Measurements from ENCODE around the gene MPST.

Gene MPST

DNA sequence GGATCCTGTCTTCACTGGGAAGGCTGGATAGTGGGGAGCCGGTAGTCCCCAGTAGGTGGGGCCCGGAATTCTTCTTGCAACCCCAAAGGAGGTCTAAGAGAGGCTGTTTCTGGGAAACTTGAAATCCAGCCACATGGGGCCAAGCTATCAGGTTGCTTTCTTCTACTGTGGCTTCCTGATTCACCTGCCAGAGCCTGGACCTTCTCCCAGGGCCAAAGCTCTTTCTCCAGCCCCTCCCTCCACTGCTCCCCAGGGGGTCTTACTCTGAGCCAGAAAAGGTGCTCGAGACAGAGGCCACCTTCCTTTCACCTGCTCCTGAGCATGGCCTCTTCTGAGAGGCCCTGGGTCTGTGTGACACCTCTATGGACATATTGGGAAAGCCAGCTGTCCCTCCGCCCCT is 9.4 kb upstream of the MPST start:
- Histone ChIP-seq H3K27ac (no peak overlapping the region), H3K9ac (ENCODE audit: insufficient read length) (no peak overlapping the region), H3K9me3 (ENCODE audit: low read depth, low read length) (no peaks in the 10 kb centered on the region), H3K4me3 (no peak overlapping the region), H3K36me3 (ENCODE audit: insufficient read depth, low read length) (no peaks in the 10 kb centered on the region)
- TF ChIP-seq POLR2AphosphoS5 (IDR thresholded peaks at IDR 0.05; ENCODE audit: borderline replicate concordance, low read depth, low read length) (no peak), FOXP2 (optimal IDR thresholded peaks at IDR 0.05; ENCODE audit: control extremely low read depth, extremely low read length, insufficient read depth) (no peak), EZH2 (IDR thresholded peaks at IDR 0.05) (no peak)
- DNase-seq (ENCODE audit: low read depth, low spot score): no peak

- TF ChIP-seq FOXP2 (optimal IDR thresholded peaks at IDR 0.05; ENCODE audit: control extremely low read depth, extremely low read length, insufficient read depth) (no peak), POLR2AphosphoS5 (IDR thresholded peaks at IDR 0.05; ENCODE audit: borderline replicate concordance, low read depth, low read length) (no peak), EZH2 (IDR thresholded peaks at IDR 0.05) (no peak)
- Histone ChIP-seq H3K27ac (no peak overlapping the region), H3K4me3 (no peak overlapping the region), H3K9me3 (ENCODE audit: low read depth, low read length) (no peaks in the 10 kb centered on the region), H3K36me3 (ENCODE audit: insufficient read depth, low read length) (no peaks in the 10 kb centered on the region), H3K9ac (ENCODE audit: insufficient read length) (no peak overlapping the region)
- DNase-seq (ENCODE audit: low read depth, low spot score): no peak
These were observed 8.6 kb upstream of the MPST start for GRCh38 chr22:37010976-37011375.

DNA sequence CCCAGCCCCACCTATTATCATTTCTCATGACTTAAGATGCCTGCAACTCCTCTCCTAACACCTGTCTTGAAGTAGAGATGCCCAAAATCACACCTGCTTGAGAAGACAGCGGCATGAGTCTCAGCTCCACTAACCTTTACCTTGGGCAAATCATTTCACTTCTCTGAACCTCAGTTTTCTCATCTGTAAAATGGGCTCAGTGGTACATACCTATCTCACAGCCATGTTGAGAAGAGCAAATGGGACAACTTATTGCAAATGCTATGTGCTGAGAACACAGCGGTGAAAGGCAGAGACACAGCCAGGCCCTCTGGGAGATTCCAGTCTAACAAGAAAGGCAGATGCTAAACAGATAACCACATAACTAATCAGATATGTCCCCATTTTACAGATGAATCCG is 8.1 kb upstream of the MPST start:
- H3K9me3 ChIP-seq (ENCODE audit: low read depth, low read length): no peaks in the 10 kb centered on the region
- no peak overlapping the region for H3K9ac ChIP-seq (ENCODE audit: insufficient read length)
- TF ChIP-seq POLR2AphosphoS5 (IDR thresholded peaks at IDR 0.05; ENCODE audit: borderline replicate concordance, low read depth, low read length): no peak
- no peak for TF ChIP-seq EZH2 (IDR thresholded peaks at IDR 0.05)
- DNase-seq (ENCODE audit: low read depth, low spot score): no peak
- H3K27ac ChIP-seq: no peak overlapping the region
- H3K36me3 ChIP-seq (ENCODE audit: insufficient read depth, low read length): no peaks in the 10 kb centered on the region
- no peak overlapping the region for H3K4me3 ChIP-seq

GRCh38 chr22:37012262-37012904 is 7.2 kb upstream of the MPST start:
- DNase-seq (ENCODE audit: low read depth, low spot score): no peak
- no peaks in the 10 kb centered on the region for H3K36me3 ChIP-seq (ENCODE audit: insufficient read depth, low read length)
- no peak overlapping the region for H3K9ac ChIP-seq (ENCODE audit: insufficient read length)
- H3K9me3 ChIP-seq (ENCODE audit: low read depth, low read length): no peaks in the 10 kb centered on the region
- TF ChIP-seq EZH2 (IDR thresholded peaks at IDR 0.05) (no peak), POLR2AphosphoS5 (IDR thresholded peaks at IDR 0.05; ENCODE audit: borderline replicate concordance, low read depth, low read length) (no peak), FOXP2 (optimal IDR thresholded peaks at IDR 0.05; ENCODE audit: control extremely low read depth, extremely low read length, insufficient read depth) (no peak)
- no peak overlapping the region for H3K4me3 ChIP-seq
- H3K27ac ChIP-seq: no peak overlapping the region

GRCh38 chr22:37012956-37013355 is 6.6 kb upstream of the MPST start:
- H3K36me3 ChIP-seq (ENCODE audit: insufficient read depth, low read length): no peaks in the 10 kb centered on the region
- no peak overlapping the region for H3K4me3 ChIP-seq
- H3K9ac ChIP-seq (ENCODE audit: insufficient read length): no peak overlapping the region
- no peak overlapping the region for H3K27ac ChIP-seq
- no peak for TF ChIP-seq EZH2 (IDR thresholded peaks at IDR 0.05)
- no peak for TF ChIP-seq FOXP2 (optimal IDR thresholded peaks at IDR 0.05; ENCODE audit: control extremely low read depth, extremely low read length, insufficient read depth)
- TF ChIP-seq POLR2AphosphoS5 (IDR thresholded peaks at IDR 0.05; ENCODE audit: borderline replicate concordance, low read depth, low read length): no peak
- no peak for DNase-seq (ENCODE audit: low read depth, low spot score)
- H3K9me3 ChIP-seq (ENCODE audit: low read depth, low read length): no peaks in the 10 kb centered on the region

DNA sequence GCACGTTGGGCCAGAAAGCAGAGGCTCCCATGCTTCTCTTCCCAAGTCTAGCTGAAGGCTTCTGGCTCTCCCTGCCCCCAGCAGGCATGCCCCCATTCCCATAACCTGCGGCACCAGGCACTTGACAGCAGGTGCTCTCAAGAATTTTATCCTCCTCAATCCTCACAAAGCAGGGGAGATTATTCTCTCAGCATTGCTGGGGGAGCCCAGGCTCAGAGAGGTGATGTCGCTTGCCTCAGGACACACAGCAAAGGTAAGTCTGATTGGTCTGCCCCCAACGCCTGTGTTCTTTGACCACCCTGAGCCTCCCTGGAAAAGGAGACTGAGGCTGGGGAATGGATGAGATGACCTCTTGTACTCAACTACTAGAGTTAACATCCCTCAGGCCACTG is 5.1 kb upstream of the MPST start:
- Histone ChIP-seq H3K4me3 (no peak overlapping the region), H3K27ac (no peak overlapping the region), H3K36me3 (ENCODE audit: insufficient read depth, low read length) (no peaks in the 10 kb centered on the region), H3K9me3 (ENCODE audit: low read depth, low read length) (no peaks in the 10 kb centered on the region), H3K9ac (ENCODE audit: insufficient read length) (no peak overlapping the region)
- TF ChIP-seq EZH2 (IDR thresholded peaks at IDR 0.05) (no peak), FOXP2 (optimal IDR thresholded peaks at IDR 0.05; ENCODE audit: control extremely low read depth, extremely low read length, insufficient read depth) (no peak), POLR2AphosphoS5 (IDR thresholded peaks at IDR 0.05; ENCODE audit: borderline replicate concordance, low read depth, low read length) (no peak)
- no peak for DNase-seq (ENCODE audit: low read depth, low spot score)

DNA sequence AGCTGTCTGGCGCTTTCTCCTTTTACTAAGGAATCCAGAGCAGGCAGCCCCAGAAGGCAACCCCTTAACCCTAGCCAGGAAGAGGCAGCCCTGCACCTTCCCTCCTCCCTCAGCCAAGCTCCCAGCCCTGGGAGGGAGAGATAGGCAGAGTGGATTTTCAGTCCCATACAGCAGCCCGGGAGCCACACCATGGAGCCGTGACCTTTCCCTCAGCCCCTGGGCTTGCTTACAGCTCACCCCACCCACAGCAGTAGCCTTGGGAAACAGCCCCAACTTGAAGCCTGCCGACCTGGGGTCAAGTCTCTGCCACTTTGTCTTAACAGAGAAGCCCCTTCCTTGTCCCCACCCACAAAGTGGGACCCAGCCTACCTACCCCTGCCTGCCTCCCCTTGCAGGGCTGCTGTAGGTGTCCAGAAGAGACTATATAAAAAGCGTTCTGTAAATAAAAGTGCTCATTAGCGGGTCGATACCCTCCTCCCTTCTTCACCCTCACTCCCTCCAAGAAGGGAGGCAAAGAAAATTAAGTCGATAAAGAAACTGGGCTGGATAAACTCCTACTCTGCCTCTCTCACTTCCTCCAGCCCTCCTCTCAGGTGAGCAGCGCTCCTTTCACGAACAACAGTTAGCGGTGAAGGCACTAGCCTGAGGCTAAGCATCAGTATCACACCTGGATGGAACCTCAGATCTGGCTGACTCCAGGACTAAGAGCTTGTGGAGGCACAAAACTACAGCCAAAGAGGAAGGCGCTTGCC is 4.5 kb upstream of the MPST start:
- DNase-seq (ENCODE audit: low read depth, low spot score): no peak
- no peak overlapping the region for H3K4me3 ChIP-seq
- H3K9ac ChIP-seq (ENCODE audit: insufficient read length): no peak overlapping the region
- H3K9me3 ChIP-seq (ENCODE audit: low read depth, low read length): no peaks in the 10 kb centered on the region
- H3K36me3 ChIP-seq (ENCODE audit: insufficient read depth, low read length): no peaks in the 10 kb centered on the region
- TF ChIP-seq EZH2 (IDR thresholded peaks at IDR 0.05): no peak
- no peak for TF ChIP-seq FOXP2 (optimal IDR thresholded peaks at IDR 0.05; ENCODE audit: control extremely low read depth, extremely low read length, insufficient read depth)
- TF ChIP-seq POLR2AphosphoS5 (IDR thresholded peaks at IDR 0.05; ENCODE audit: borderline replicate concordance, low read depth, low read length): no peak
- H3K27ac ChIP-seq: no peak overlapping the region

DNA sequence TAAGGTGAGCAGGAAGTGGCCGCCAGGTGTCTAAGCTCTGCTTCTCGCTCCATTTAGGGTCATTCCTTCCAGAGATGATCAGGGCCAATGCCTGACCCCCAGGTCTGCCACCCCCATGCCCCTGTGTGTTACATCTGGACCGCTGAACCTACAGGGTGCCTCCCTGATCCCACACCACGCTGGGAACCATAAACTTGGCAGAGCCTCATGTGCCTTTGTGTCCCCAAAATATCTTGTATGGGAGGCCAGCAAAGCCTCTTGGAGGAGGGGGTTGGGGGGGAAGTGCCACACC is 4.0 kb upstream of the MPST start:
- Histone ChIP-seq H3K9me3 (ENCODE audit: low read depth, low read length) (no peaks in the 10 kb centered on the region), H3K9ac (ENCODE audit: insufficient read length) (no peak overlapping the region), H3K4me3 (no peak overlapping the region), H3K36me3 (ENCODE audit: insufficient read depth, low read length) (no peaks in the 10 kb centered on the region), H3K27ac (no peak overlapping the region)
- no peak for DNase-seq (ENCODE audit: low read depth, low spot score)
- TF ChIP-seq EZH2 (IDR thresholded peaks at IDR 0.05): no peak

Data from SK-N-MC (cell line).